K562 (cell line): ENCODE results near the gene ZXDB. TPM values are rescaled to one million over a fixed set of nuclear protein-coding genes. Genes with fewer than 3 reads are reported as not detected.

Experiments used
- ATAC-seq: fragments of 200-7000 bp; cut with Tn5 transposase; 3 replicates; pipeline ENCODE4 v1.9.1; 2020; ENCODE audit warnings: moderate library complexity
- BruUV-seq: library from RNA; stranded (reverse); fragments of 400-500 nt; replicated peaks from 2 replicates; lab custom pipeline; 2021; lab: Mats Ljungman, UMichigan
- CTCF ChIA-PET: fragments of 300-600 bp; formaldehyde crosslinking; extraction: SDS; loops from one replicate; lab custom pipeline; 2021; ENCODE audit warnings: low intra/inter-chr PET ratio; lab: Yijun Ruan, JAX
- POLR2A ChIA-PET: fragments of 300-600, 350-650 bp; sonication (Branson Sonifier 250); formaldehyde crosslinking; extraction: SDS; loops from one replicate; lab custom pipeline; 2021; ENCODE audit warnings: antibody characterized with exemption, inconsistent platforms; lab: Yijun Ruan, JAX
- DNase-seq, 4 experiments: peaks; one replicate each; pipeline versions ENCODE4 v3.0.0 to v3.0.0-alpha.2; 2011 to 2018; ENCODE audit warnings: low spot score in 3 of 4, mixed read lengths in 3 of 4; ENCODE audit errors: extremely low read depth in 1 of 4
- FAIRE-seq: peaks from 2 replicates; lab custom pipeline; 2011; peaks lifted over from hg19 to GRCh38; lab: Jason Lieb, UNC
- H2AFZ ChIP-seq: 2 replicates; pipeline ENCODE4 v1.6.0; 2011; ENCODE audit warnings: low read depth, low read length, control low read depth, inconsistent platforms
- H3K27ac ChIP-seq: fragments of 200-600 bp; 3 replicates; pipeline ENCODE4 v1.8.0; 2011; ENCODE audit warnings: low read depth, mild to moderate bottlenecking, control low read depth, inconsistent platforms, low read length, moderate library complexity, mixed read lengths; ENCODE audit errors: extremely low read depth
- H3K27me3 ChIP-seq, 2 experiments: fragments of 300-600 bp in 1 of 2; 2 replicates in 1 of 2; 3 replicates in 1 of 2; pipeline versions ENCODE4 v1.6.0 to v1.8.0; 2011; ENCODE audit warnings: inconsistent platforms in 2 of 2, low read length in 2 of 2, mild to moderate bottlenecking in 1 of 2, mixed read lengths in 1 of 2, moderate library complexity in 1 of 2; ENCODE audit not compliant: control insufficient read depth in 2 of 2, insufficient read depth in 2 of 2
- H3K36me3 ChIP-seq: fragments of 300-600 bp; 3 replicates; pipeline ENCODE4 v1.8.0; 2011; ENCODE audit warnings: mild to moderate bottlenecking, low read length, inconsistent platforms; ENCODE audit not compliant: control insufficient read depth, insufficient read depth
- H3K4me1 ChIP-seq, 2 experiments: fragments of 200-600 bp in 1 of 2; replicated peaks in 1 of 2; 2 replicates in 1 of 2; 3 replicates in 1 of 2; pipeline versions ENCODE4 v1.5.1 to v1.8.0; 2011; ENCODE audit warnings: inconsistent platforms in 2 of 2, low read length in 2 of 2, mild to moderate bottlenecking in 1 of 2, mixed read lengths in 1 of 2, moderate library complexity in 1 of 2; ENCODE audit not compliant: control insufficient read depth in 2 of 2, insufficient read depth in 2 of 2
- H3K4me2 ChIP-seq: 2 replicates; pipeline ENCODE4 v1.6.1; 2011; ENCODE audit warnings: low read length, control low read depth, inconsistent platforms, mixed read lengths; ENCODE audit not compliant: insufficient read depth
- H3K4me3 ChIP-seq: fragments of 200-600 bp; sonication (generic), shearing (Covaris generic); 2 replicates; pipeline ENCODE4 v1.5.1; 2016; ENCODE audit warnings: control low read depth, inconsistent platforms
- H3K79me2 ChIP-seq: fragments of 200-600 bp; 3 replicates; pipeline ENCODE4 v1.8.0; 2011; ENCODE audit warnings: low read length, inconsistent platforms; ENCODE audit not compliant: control insufficient read depth, insufficient read depth
- H3K9ac ChIP-seq, 2 experiments: 2 replicates each; pipeline versions ENCODE4 v1.6.0 to v1.6.1; 2011; ENCODE audit warnings: low read depth in 2 of 2, low read length in 2 of 2, control low read depth in 1 of 2, inconsistent platforms in 1 of 2, mild to moderate bottlenecking in 1 of 2, mixed read lengths in 1 of 2; ENCODE audit not compliant: insufficient read depth in 1 of 2
- H3K9me1 ChIP-seq: one replicate; pipeline ENCODE4 v1.6.0; 2011; ENCODE audit warnings: inconsistent platforms, mild to moderate bottlenecking, low read length, moderate library complexity; ENCODE audit not compliant: control insufficient read depth, insufficient read depth
- H3K9me3 ChIP-seq: replicated peaks from 2 replicates; pipeline ENCODE4 v1.5.1; 2011; ENCODE audit warnings: low read depth, low read length, inconsistent platforms; ENCODE audit not compliant: control insufficient read depth, insufficient read depth
- H4K20me1 ChIP-seq: replicated peaks from 2 replicates; pipeline ENCODE4 v1.6.1; 2011; ENCODE audit warnings: low read length, inconsistent platforms, mixed read lengths; ENCODE audit not compliant: control insufficient read depth, insufficient read depth
- CCAR2 ChIP-seq: fragments of 200-400 bp; formaldehyde crosslinking; IDR thresholded peaks from 2 replicates; pipeline ENCODE4 v1.6.1; 2017; ENCODE audit warnings: mild to moderate bottlenecking, low read depth, low read length
- MTA3 ChIP-seq: fragments of 450-650 bp; formaldehyde crosslinking; IDR thresholded peaks from 2 replicates; pipeline ENCODE4 v1.6.1; 2017; ENCODE audit warnings: mild to moderate bottlenecking, borderline replicate concordance
- YY1 ChIP-seq, 3 experiments: IDR thresholded peaks; 2 replicates each; pipeline ENCODE4 v1.6.1; 2011; ENCODE audit warnings: low read length in 2 of 3, mild to moderate bottlenecking in 2 of 3, moderate library complexity in 2 of 3, borderline replicate concordance in 1 of 3, control low read depth in 1 of 3, low read depth in 1 of 3; ENCODE audit not compliant: insufficient read depth in 3 of 3, insufficient replicate concordance in 2 of 3, control insufficient read depth in 1 of 3, insufficient read length in 1 of 3; ENCODE audit errors: extremely low read depth in 1 of 3
- ZNF76 ChIP-seq: fragments of 250-450 bp; sonication (Bioruptor Pico); IDR thresholded peaks from 2 replicates; pipeline ENCODE4 v1.4.0; 2020; ENCODE audit warnings: mild to moderate bottlenecking, moderate library complexity, borderline replicate concordance
- WGBS: fragments of 100-300 bp; shearing (Covaris generic); methylation state at CpG from one replicate; pipeline ENCODE4 v1.1.6; 2016; ENCODE audit warnings: low coverage, mixed read lengths; ENCODE audit not compliant: insufficient coverage; ENCODE audit errors: missing lambda C conversion rate; 5-methylcytosine and 5-hydroxymethylcytosine counted together
- in situ Hi-C: fragments of 300-500 bp; cut with MboI; formaldehyde crosslinking; loops from 4 replicates; pipeline ENCODE4 v1.15.0; 2018; ENCODE audit warnings: inconsistent platforms, mixed read lengths
- intact Hi-C: fragments of 100-400 bp; cut with micrococcal nuclease; formaldehyde crosslinking; loops from 2 replicates; pipeline ENCODE4 v1.14.2; 2022
- polyA plus RNA-seq, 8 experiments: library from polyadenylated mRNA; depleted of rRNA in 4 of 8; stranded (reverse) in 5 of 8; unstranded in 3 of 8; fragments of >200 nt; fragmentation: Nextera tagmentation in 2 of 8; fragmentation: Illumina TruSeq in 1 of 8; extraction: Ambion mirVana in 2 of 8; extraction: Trizol in 1 of 8; gene quantifications; 2 replicates each; pipeline versions ENCODE4 v1.2.1 to v1.2.3, GENCODE V29; 2011 to 2014; ENCODE audit warnings: inconsistent platforms in 1 of 8, missing spikeins in 1 of 8
- total RNA-seq, 7 experiments: library from RNA; depleted of rRNA in 6 of 7; stranded (reverse); fragments of >200 nt in 6 of 7; fragmentation: Illumina TruSeq in 2 of 7; extraction: Trizol in 2 of 7; gene quantifications; 2 replicates each; pipeline versions ENCODE4 v1.2.1 to v1.2.3, GENCODE V29; 2011 to 2021; ENCODE audit warnings: low replicate concordance in 1 of 7
- TF ChIP-seq, protein P1 (sequence below), 2 experiments: fragments of 450-650 bp in 1 of 2; sonication (generic) in 1 of 2; formaldehyde crosslinking in 1 of 2; IDR thresholded peaks; 2 replicates each; pipeline versions ENCODE4 v1.7.1 to v1.9.0; 2016 to 2022; ENCODE audit warnings: inconsistent platforms in 1 of 2, mild to moderate bottlenecking in 1 of 2, missing genetic modification reagents in 1 of 2

ZXDB gene
- total and polyA plus RNA-seq, 9 of the 15 experiments (the other 6 are each of a cell fraction or from before 2014, with no cell fraction given) = 0.43 to 2.6 (median 2.0) TPM

DNA sequence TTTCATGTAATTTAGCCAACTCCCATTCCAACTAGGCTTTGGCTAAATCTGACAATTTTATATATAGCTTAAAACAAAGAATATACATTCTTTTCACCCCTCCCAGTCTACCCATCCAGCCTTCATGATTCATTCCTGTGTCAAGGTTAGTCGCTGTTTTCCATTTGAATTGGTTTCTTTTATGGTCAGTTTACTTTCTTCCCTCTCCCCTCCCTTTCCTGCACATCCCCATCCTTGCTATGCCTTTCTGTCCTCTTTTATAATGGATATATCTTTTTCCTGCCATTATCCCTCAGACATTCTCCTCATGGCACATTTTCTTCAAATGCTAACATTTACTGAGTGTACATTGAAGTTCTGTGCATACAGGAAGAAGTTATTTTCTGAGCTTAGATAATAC is 4.7 kb downstream of the ZXDB start:
- H3K79me2 ChIP-seq = peaks cover 17% of the 10 kb centered on the region
- H3K4me1 ChIP-seq = peaks cover 0 to 9% of the 10 kb centered on the region in 2 experiments; a peak in 2 of 5 replicates
- TF ChIP-seq CCAR2 (no peak), ZNF76 (CRISPR knock-in tag) (no peak), MTA3 (no peak), YY1 (IDR thresholded peaks at IDR 0.05; ENCODE audit: borderline replicate concordance in 1 of 3, control insufficient read depth in 1 of 3, extremely low read depth in 1 of 3, insufficient read depth in 3 of 3, insufficient read length in 1 of 3, insufficient replicate concordance in 2 of 3, low read depth in 1 of 3, low read length in 2 of 3) (no peak)
- TF ChIP-seq, protein P1, sequence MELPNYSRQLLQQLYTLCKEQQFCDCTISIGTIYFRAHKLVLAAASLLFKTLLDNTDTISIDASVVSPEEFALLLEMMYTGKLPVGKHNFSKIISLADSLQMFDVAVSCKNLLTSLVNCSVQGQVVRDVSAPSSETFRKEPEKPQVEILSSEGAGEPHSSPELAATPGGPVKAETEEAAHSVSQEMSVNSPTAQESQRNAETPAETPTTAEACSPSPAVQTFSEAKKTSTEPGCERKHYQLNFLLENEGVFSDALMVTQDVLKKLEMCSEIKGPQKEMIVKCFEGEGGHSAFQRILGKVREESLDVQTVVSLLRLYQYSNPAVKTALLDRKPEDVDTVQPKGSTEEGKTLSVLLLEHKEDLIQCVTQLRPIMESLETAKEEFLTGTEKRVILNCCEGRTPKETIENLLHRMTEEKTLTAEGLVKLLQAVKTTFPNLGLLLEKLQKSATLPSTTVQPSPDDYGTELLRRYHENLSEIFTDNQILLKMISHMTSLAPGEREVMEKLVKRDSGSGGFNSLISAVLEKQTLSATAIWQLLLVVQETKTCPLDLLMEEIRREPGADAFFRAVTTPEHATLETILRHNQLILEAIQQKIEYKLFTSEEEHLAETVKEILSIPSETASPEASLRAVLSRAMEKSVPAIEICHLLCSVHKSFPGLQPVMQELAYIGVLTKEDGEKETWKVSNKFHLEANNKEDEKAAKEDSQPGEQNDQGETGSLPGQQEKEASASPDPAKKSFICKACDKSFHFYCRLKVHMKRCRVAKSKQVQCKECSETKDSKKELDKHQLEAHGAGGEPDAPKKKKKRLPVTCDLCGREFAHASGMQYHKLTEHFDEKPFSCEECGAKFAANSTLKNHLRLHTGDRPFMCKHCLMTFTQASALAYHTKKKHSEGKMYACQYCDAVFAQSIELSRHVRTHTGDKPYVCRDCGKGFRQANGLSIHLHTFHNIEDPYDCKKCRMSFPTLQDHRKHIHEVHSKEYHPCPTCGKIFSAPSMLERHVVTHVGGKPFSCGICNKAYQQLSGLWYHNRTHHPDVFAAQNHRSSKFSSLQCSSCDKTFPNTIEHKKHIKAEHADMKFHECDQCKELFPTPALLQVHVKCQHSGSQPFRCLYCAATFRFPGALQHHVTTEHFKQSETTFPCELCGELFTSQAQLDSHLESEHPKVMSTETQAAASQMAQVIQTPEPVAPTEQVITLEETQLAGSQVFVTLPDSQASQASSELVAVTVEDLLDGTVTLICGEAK (IDR thresholded peaks at IDR 0.05) = no peak
- TF ChIP-seq, protein P1 (CRISPR knock-in tag; IDR thresholded peaks at IDR 0.05) = no peak
- no peak for DNase-seq
- no peak overlapping the region for H3K4me2 ChIP-seq
- H4K20me1 ChIP-seq = no peaks in the 10 kb centered on the region
- no peak overlapping the region; a peak in 1 of 4 replicates for H3K9ac ChIP-seq
- no peaks in the 10 kb centered on the region for H3K36me3 ChIP-seq
- intact Hi-C loops (loop anchor here (5.0 kb wide), 1 partner anchor 439 kb away; no protein-coding TSS in a partner anchor), in situ Hi-C loops (no loop called here)
- H3K27me3 ChIP-seq = no peaks in the 10 kb centered on the region
- no peak overlapping the region for H3K27ac ChIP-seq
- H3K4me3 ChIP-seq = no peak overlapping the region
- no peak for FAIRE-seq
- ChIA-PET POLR2A (no interaction called here), CTCF (no interaction called here)
- WGBS = 0% methylated on average over 1 of the region's 1 CpG
- no peak for ATAC-seq
- H2AFZ ChIP-seq = no peak overlapping the region
- no TSS peak for BruUV-seq
- H3K9me1 ChIP-seq = no peaks in the 10 kb centered on the region
- H3K9me3 ChIP-seq = no peaks in the 10 kb centered on the region
